ENCODE measurements around the gene EXT2. TPM values are rescaled to one million over a fixed set of nuclear protein-coding genes. Genes with fewer than 3 reads are reported as not detected.

Gene EXT2
- total RNA-seq, 1 donor from 2014 or later: 75.0 TPM

- Mint-ChIP-seq H3K36me3 (no peaks in the 10 kb centered on the region), H3K27ac (no peak overlapping the region), H3K4me3 (no peak overlapping the region), H3K9me3 (no peaks in the 10 kb centered on the region), H3K27me3 (ENCODE audit: low read depth) (peaks cover 41% of the 10 kb centered on the region), H3K4me1 (no peaks in the 10 kb centered on the region)
- no peak for TF ChIP-seq CTCF (IDR thresholded peaks at IDR 0.05; ENCODE audit: unreplicated experiment)
- DNase-seq (ENCODE audit: low spot score in 2 of 2, unreplicated experiment in 2 of 2): no peak
These were observed 44.3 kb upstream of the EXT2 start for GRCh38 chr11:44051171-44051570.

GRCh38 chr11:44057340-44057739, 38.1 kb upstream of the EXT2 start:
- no peak for TF ChIP-seq CTCF (IDR thresholded peaks at IDR 0.05; ENCODE audit: unreplicated experiment)
- no peaks in the 10 kb centered on the region for H3K36me3 Mint-ChIP-seq
- no peaks in the 10 kb centered on the region for H3K9me3 Mint-ChIP-seq
- no peak overlapping the region for H3K27ac Mint-ChIP-seq
- H3K4me3 Mint-ChIP-seq: no peak overlapping the region
- no peaks in the 10 kb centered on the region for H3K4me1 Mint-ChIP-seq
- H3K27me3 Mint-ChIP-seq (ENCODE audit: low read depth): peaks cover 21% of the 10 kb centered on the region
- no peak for DNase-seq (ENCODE audit: low spot score in 2 of 2, unreplicated experiment in 2 of 2)

GRCh38 chr11:44058275-44058674, 37.2 kb upstream of the EXT2 start:
- Mint-ChIP-seq H3K4me1 (no peaks in the 10 kb centered on the region), H3K36me3 (no peaks in the 10 kb centered on the region), H3K9me3 (no peaks in the 10 kb centered on the region), H3K27ac (no peak overlapping the region), H3K27me3 (ENCODE audit: low read depth) (peaks cover 21% of the 10 kb centered on the region), H3K4me3 (no peak overlapping the region)
- no peak for TF ChIP-seq CTCF (IDR thresholded peaks at IDR 0.05; ENCODE audit: unreplicated experiment)
- DNase-seq (ENCODE audit: low spot score in 2 of 2, unreplicated experiment in 2 of 2): no peak

- DNase-seq (ENCODE audit: low spot score in 2 of 2, unreplicated experiment in 2 of 2): no peak
- peak overlapping the region; percentile 87 for H3K4me3 Mint-ChIP-seq
- peaks cover 21% of the 10 kb centered on the region for H3K4me1 Mint-ChIP-seq
- H3K36me3 Mint-ChIP-seq: peaks cover 8% of the 10 kb centered on the region
- no peaks in the 10 kb centered on the region for H3K9me3 Mint-ChIP-seq
- no peaks in the 10 kb centered on the region for H3K27me3 Mint-ChIP-seq (ENCODE audit: low read depth)
- TF ChIP-seq CTCF (IDR thresholded peaks at IDR 0.05; ENCODE audit: unreplicated experiment): no peak
- peak overlapping the region; percentile 90 for H3K27ac Mint-ChIP-seq
These were observed 30.3 kb upstream of the EXT2 start for GRCh38 chr11:44065161-44065661.

- peaks cover 21% of the 10 kb centered on the region for H3K4me1 Mint-ChIP-seq
- peak; percentile 81 to 91 for DNase-seq (ENCODE audit: low spot score in 2 of 2, unreplicated experiment in 2 of 2)
- no peaks in the 10 kb centered on the region for H3K27me3 Mint-ChIP-seq (ENCODE audit: low read depth)
- H3K4me3 Mint-ChIP-seq: peak within 1 kb of the TSS; percentile 87
- peak within 1 kb of the TSS; percentile 90 for H3K27ac Mint-ChIP-seq
- H3K36me3 Mint-ChIP-seq: peaks cover 12% of the 10 kb centered on the region
- TF ChIP-seq CTCF (IDR thresholded peaks at IDR 0.05; ENCODE audit: unreplicated experiment): peak; percentile 72
- H3K9me3 Mint-ChIP-seq: no peaks in the 10 kb centered on the region
These were observed 29.4 kb upstream of the EXT2 start, which contains the start of gene ACCS for GRCh38 chr11:44065841-44066731. ACCS (plus strand) TSS chr11:44066270; CDS start chr11:44067628, 1,358 bp downstream.
